PFSK-1 (cell line): ENCODE data around the gene ID4.

Experiments
- POLR2AphosphoS5 ChIP-seq: IDR thresholded peaks from 2 replicates; pipeline ENCODE4 v1.6.1; 2012; ENCODE audit warnings: low read depth, mild to moderate bottlenecking, control low read depth, low read length, moderate library complexity
- TAF1 ChIP-seq: IDR thresholded peaks from 2 replicates; pipeline ENCODE4 v1.6.1; 2012; ENCODE audit warnings: low read length, control low read depth, borderline replicate concordance; ENCODE audit not compliant: insufficient read depth

DNA sequence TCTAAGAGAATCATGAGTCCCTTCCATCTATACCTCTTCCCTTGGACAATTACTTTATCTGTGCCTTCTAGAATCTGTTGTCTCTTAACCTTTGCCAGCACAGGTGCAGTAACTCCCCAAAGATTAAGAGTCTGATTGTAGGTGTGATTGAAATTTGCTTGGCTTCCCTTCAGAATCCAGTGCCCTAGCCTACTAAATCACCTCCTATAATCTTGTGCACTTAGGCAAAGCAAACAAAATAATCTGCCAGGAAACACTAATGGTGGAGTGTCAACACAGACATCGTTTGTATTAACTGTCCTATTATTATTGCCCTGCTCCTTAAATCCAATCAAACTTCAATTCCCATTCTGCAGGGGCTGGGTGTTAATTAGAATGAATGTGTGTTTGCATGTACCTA is 28.0 kb downstream of the ID4 start:
- TF ChIP-seq TAF1 (no peak), POLR2AphosphoS5 (no peak)
